NK-92 (cell line): ENCODE measurements around the gene PI16.

Experiments used
- DNase-seq: peaks from one replicate; lab custom pipeline; 2025; ENCODE audit not compliant: unreplicated experiment; lab: John Stamatoyannopoulos, UW

Gene PI16

GRCh38 chr6:36955671-36956445 is 1.3 kb downstream of the PI16 start:
- no peak for DNase-seq

DNA sequence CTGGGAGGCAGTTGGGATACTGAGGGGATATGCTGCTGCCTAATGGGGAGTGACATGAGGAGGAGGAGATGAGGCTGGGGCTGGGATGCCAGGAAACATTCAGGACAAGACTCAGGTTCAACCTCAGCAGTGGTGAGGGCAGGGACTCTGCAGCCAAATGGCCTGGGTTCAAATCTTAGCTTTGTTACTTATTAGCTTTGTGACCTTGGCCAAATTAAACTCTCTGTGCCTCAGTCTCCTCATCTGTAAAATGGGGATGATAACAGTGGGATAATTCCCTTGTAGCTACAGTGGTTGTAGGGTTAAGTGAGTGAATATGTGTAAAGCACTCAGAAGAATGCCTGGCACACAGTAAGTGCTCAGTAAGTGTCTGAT is 1.9 kb downstream of the PI16 start:
- no peak for DNase-seq

DNA sequence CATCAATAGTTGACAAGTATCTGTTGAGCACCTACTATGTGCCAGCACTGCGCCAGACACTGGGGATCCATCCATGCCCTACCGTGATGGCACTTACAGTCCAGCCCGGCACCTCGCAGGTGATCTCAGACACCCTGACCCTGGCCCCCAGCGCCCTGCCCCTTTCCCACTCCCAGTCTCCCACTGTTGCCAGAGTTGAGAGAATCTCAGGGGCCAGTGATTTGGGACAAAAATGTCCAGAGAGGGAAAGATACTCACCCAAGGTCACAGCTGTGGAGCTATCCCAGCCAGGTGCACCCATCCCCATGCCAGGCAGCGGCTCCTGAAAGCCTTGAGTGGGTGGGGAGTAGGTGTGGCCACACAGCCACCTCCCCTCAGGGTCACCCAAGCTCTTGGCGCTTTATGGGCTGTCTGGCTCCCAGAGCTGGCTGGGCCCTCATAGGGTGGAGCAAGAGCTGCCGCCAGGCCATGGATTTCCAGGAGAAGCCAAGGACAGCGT is 3.3 kb downstream of the PI16 start:
- no peak for DNase-seq

- no peak for DNase-seq
These were observed 4.4 kb downstream of the PI16 start for GRCh38 chr6:36958775-36959554.

- no peak for DNase-seq
These were observed 5.2 kb downstream of the PI16 start for GRCh38 chr6:36959555-36960250.

DNA sequence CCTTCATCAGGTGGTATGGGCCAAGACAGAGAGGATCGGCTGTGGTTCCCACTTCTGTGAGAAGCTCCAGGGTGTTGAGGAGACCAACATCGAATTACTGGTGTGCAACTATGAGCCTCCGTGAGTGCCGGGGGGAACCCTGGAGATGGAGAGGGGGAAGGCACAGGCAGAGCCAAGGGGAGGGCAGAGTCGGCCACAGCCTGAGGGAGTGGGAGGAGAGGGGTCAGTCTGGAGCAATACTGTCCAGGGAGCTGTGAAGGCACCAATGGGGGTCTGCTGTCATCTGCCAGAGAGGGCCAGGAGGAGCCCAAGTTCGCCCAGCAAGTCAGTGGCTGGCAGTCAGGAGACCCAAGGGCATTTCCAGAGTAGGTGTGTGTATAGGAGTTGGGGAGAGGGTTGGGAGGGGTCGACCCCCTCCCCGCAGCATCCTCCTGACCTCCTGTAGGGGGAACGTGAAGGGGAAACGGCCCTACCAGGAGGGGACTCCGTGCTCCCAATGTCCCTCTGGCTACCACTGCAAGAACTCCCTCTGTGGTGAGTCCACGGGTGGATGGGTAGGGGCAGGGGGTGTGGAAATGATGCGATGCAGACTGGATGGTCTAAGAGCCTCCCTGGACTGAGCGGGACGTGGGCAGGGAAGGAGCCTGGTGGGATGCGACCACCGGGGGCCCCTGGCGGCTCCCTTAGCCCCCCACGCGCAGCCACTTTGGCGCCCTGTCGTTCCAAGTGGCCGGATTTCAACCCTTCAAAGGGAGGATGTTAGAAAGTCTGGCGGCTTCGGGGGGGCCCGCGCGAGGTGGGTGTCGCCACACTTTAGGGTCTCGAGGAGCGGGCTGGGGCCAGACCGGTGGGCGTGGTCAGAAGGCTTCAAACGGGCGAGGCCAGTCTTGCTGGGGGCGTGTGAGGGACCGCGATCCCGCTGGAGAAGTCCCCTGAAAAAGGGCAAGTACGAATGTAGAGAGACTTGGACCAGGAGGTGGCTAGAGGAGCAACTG is 7.2 kb downstream of the PI16 start:
- DNase-seq = no peak

GRCh38 chr6:36962874-36963273 is 8.3 kb downstream of the PI16 start:
- no peak for DNase-seq

- no peak for DNase-seq
These were observed 9.1 kb downstream of the PI16 start for GRCh38 chr6:36963451-36964290.

GRCh38 chr6:36964349-36964748 is 9.8 kb downstream of the PI16 start:
- DNase-seq = no peak

GRCh38 chr6:36964908-36965307 is 10.4 kb downstream of the PI16 start:
- DNase-seq = no peak

DNA sequence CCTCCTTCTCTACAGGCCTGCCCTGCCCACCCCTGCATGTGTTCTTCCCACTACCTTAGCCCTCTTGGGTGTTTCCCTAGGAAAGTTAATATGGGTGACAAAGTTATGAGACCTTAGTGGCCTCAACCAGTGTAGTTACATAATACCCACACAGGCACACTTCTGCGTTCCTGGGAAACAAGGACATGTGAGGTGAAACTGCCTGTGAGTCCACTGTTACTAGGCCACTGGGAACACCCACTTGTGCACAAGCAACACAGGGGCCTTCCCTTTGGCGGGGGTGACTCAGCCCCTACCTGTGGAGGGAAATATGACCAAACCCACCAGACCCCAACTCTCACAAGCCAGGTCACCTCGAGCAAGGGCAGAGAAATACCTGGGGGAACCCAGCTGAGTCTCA is 12.8 kb downstream of the PI16 start:
- no peak for DNase-seq

DNA sequence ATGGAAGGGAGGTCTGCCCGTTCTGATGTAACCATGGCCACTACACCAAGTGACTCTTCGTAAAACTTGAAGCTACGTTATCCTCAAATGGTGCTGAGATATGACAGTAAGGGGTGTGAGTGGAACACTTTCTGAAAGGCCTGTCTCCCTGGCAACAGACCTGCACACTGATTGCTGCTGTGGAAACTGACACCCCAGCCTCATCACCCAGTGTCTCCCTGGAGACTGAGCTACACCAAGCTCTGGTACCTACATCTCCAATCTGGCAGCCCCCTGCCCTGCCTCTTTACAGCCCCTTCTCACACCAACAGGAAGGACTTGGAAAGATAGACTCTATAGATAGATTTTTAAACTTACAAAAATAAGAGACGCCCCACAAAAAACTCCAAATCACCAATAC is 13.2 kb downstream of the PI16 start:
- DNase-seq = no peak

DNA sequence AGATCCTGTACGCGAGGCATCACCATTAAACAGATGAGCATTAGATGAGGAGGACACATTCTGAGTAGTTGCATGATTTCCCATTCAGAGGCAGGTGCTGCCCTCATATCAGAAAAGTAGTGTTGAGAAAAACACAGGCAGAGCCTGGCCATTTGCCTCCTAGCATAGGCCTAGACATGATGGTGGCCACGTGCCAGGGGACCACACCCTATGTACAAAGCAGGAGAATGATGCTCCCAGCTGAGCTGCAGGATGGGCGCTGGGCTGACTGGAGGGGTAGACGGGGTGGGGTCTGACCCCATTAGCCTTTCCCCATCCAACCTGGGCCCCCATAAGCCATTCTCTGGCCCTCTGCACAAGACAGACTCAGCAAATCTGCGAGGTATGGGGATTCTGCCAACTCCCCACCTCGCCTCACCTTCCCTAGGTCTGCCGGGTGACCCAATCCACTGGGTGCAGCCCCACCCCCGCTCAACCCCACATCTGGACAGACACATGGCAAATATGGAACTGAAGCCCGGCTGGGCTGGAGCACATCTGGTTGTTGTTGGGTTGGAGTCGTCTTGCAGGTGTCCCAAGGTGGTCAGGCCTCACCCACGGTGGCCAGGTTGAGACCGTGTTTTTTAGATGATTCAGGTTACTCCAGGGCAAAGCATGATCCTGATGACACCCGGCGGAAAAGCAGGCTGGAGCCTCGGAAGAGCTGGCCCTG is 13.9 kb downstream of the PI16 start:
- DNase-seq = no peak

- no peak for DNase-seq
These were observed 14.7 kb downstream of the PI16 start for GRCh38 chr6:36969240-36969691.

DNA sequence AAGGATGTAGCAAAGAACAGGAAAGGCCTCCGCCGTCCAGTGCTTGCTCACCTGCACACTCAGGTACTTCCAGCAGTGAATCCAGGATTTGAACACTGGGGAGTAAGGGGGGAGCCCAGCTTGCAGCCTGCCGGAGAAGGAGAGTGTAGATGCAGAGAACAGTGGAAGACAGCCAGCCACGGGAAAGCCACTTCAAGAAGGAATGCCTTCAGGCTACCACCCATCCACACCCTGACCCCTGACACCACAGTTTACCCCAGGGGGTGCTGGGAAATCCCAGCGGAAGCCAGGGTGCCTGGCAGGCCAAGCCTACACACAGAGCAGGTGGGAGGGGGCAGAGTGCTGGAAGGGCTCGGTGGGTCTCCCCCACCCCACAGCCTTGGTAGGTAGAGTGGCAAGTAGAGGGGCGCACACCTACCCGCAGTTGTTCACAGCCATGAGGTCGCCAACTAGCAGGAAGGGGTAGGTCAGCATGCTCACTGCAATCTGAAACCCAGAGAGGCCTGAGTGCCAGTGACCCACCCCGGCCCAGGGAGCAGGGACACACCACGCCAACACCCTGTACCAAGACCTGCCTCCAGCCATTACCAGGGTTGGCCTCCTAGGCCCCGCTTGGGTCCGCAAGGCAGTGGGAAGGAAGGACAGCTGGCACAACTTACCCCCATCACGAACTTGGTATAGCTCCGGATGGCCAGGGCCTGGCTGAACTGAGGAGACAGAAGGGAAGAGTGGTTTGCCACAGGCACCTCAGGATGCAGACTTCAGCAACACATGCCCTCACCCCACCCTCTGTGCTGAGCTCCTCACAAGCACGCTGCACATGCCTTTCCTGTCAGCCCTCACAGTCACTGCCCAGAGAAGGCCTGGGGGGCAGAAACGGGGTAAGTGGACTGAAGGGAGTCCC is 15.7 kb downstream of the PI16 start:
- no peak for DNase-seq

GRCh38 chr6:36970892-36971842 is 16.6 kb downstream of the PI16 start:
- DNase-seq = no peak
